PC-3 (cell line): ENCODE measurements around the gene NEMP2. TPM values are rescaled to one million over a fixed set of nuclear protein-coding genes. Genes with fewer than 3 reads are reported as not detected.

Experiments
- ATAC-seq: fragments of 200-7000 bp; cut with Tn5 transposase; 2 replicates; pipeline ENCODE4 v1.9.1; 2020; ENCODE audit warnings: mild to moderate bottlenecking, moderate library complexity
- BruUV-seq: library from RNA; stranded (reverse); fragments of 400-500 nt; replicated peaks from 2 replicates; lab custom pipeline; 2021; lab: Mats Ljungman, UMichigan
- CTCF ChIA-PET: fragments of 300-600 bp; sonication (Branson Sonifier 250); formaldehyde crosslinking; loops from one replicate; lab custom pipeline; 2022; ENCODE audit warnings: antibody characterized with exemption; lab: Charles Lee
- POLR2A ChIA-PET: fragments of 300-600 bp; sonication (Branson Sonifier 250); formaldehyde crosslinking; loops from one replicate; lab custom pipeline; 2022; ENCODE audit warnings: antibody characterized with exemption; ENCODE audit not compliant: unreplicated experiment; lab: Charles Lee
- DNase-seq: peaks from one replicate; pipeline ENCODE4 v3.0.0-alpha.2; 2015
- H2AFZ ChIP-seq: fragments of 300-600 bp; sonication (generic); 2 replicates; pipeline ENCODE4 v1.6.0; 2016; ENCODE audit warnings: antibody characterized with exemption, low read length
- H3F3A ChIP-seq: fragments of 300-600 bp; sonication (generic); one replicate; pipeline ENCODE4 v1.6.0; 2017; ENCODE audit warnings: antibody characterized with exemption, low read length, control low read depth, mild to moderate bottlenecking; ENCODE audit not compliant: unreplicated experiment
- H3K27ac ChIP-seq: fragments of 300-600 bp; sonication (generic); 2 replicates; pipeline ENCODE4 v1.5.1; 2016; ENCODE audit warnings: mild to moderate bottlenecking, low read length
- H3K27me3 ChIP-seq: fragments of 300-600 bp; sonication (generic); 2 replicates; pipeline ENCODE4 v1.6.1; 2016; ENCODE audit warnings: low read length, mixed read lengths
- H3K36me3 ChIP-seq: fragments of 300-600 bp; sonication (generic); 2 replicates; pipeline ENCODE4 v1.6.1; 2016; ENCODE audit warnings: low read depth, mixed run types, low read length, mixed read lengths
- H3K4me1 ChIP-seq: fragments of 300-600 bp; sonication (generic); 2 replicates; pipeline ENCODE4 v1.5.1; 2016; ENCODE audit warnings: low read length; ENCODE audit not compliant: insufficient read depth
- H3K4me2 ChIP-seq: fragments of 300-600 bp; sonication (generic); 2 replicates; pipeline ENCODE4 v1.6.0; 2016; ENCODE audit warnings: low read length
- H3K4me3 ChIP-seq: fragments of 300-600 bp; sonication (generic); 2 replicates; pipeline ENCODE4 v1.5.1; 2016; ENCODE audit warnings: mild to moderate bottlenecking, low read length, mixed read lengths
- H3K79me2 ChIP-seq: fragments of 300-600 bp; sonication (generic); 2 replicates; pipeline ENCODE4 v1.6.1; 2017; ENCODE audit warnings: low read length, mixed read lengths
- H3K9ac ChIP-seq: fragments of 300-600 bp; sonication (generic); 2 replicates; pipeline ENCODE4 v1.6.0; 2016; ENCODE audit warnings: mild to moderate bottlenecking, low read length
- H3K9me2 ChIP-seq: fragments of 300-600 bp; sonication (generic); replicated peaks from 2 replicates; pipeline ENCODE4 v1.6.1; 2016; ENCODE audit warnings: mixed run types, low read length, mixed read lengths
- H3K9me3 ChIP-seq: fragments of 300-600 bp; sonication (generic); 2 replicates; pipeline ENCODE4 v1.6.1; 2016; ENCODE audit warnings: low read length, mixed read lengths
- H4K20me1 ChIP-seq: fragments of 300-600 bp; sonication (generic); 2 replicates; pipeline ENCODE4 v1.6.1; 2016; ENCODE audit warnings: low read length, mixed read lengths
- EZH2 ChIP-seq: fragments of 300-600 bp; sonication (generic); IDR thresholded peaks from one replicate; pipeline ENCODE4 v1.6.1; 2017; ENCODE audit warnings: antibody characterized with exemption, mild to moderate bottlenecking, low read length; ENCODE audit not compliant: unreplicated experiment
- EZH2phosphoT487 ChIP-seq: fragments of 300-600 bp; sonication (generic); IDR thresholded peaks from 2 replicates; pipeline ENCODE4 v1.6.1; 2018; ENCODE audit warnings: mild to moderate bottlenecking, antibody characterized with exemption, low read length, borderline replicate concordance
- intact Hi-C: fragments of 100-400 bp; cut with micrococcal nuclease; formaldehyde crosslinking; loops from 2 replicates; pipeline ENCODE4 v1.9.0; 2023
- total RNA-seq: library from RNA; depleted of rRNA; stranded (reverse); fragments of >200 nt; gene quantifications from 2 replicates; pipeline ENCODE4 v1.2.3, GENCODE V29; 2014
- TF ChIP-seq, protein P1 (sequence below): fragments of 300-600 bp; sonication (generic); conservative IDR thresholded peaks from 2 replicates; pipeline ENCODE4 v1.5.1; 2017; ENCODE audit warnings: antibody characterized with exemption, low read depth, mild to moderate bottlenecking, low read length

Gene NEMP2
- total RNA-seq, 1 experiment from 2014 or later: 3.8 TPM

GRCh38 chr2:190545093-190545492 lies 10.6 kb upstream of the NEMP2 start:
- ATAC-seq: no peak
- DNase-seq: no peak

DNA sequence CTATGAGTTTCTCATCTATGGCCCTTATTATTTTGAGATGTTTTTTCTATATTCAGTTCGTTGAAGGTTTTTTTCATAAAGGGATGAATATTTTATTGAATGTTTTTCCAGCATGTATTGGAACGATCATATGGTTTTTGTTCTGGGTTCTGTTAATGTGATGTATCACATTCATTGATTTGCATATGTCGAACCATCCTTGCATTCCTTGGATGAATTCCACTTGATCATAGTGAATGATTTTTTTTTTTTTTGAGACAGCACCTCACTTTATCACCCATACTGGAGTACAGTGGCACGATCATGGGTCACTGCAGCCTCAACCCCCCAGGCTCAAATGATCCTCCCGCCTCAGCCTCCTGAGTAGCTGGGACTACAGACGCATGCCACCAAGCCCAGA lies 5.5 kb upstream of the NEMP2 start:
- H2AFZ ChIP-seq: no peak overlapping the region
- H3F3A ChIP-seq: no peaks in the 10 kb centered on the region
- H3K27ac ChIP-seq: no peak overlapping the region
- no peaks in the 10 kb centered on the region for H3K9me2 ChIP-seq
- TF ChIP-seq EZH2: no peak
- TF ChIP-seq, protein P1, sequence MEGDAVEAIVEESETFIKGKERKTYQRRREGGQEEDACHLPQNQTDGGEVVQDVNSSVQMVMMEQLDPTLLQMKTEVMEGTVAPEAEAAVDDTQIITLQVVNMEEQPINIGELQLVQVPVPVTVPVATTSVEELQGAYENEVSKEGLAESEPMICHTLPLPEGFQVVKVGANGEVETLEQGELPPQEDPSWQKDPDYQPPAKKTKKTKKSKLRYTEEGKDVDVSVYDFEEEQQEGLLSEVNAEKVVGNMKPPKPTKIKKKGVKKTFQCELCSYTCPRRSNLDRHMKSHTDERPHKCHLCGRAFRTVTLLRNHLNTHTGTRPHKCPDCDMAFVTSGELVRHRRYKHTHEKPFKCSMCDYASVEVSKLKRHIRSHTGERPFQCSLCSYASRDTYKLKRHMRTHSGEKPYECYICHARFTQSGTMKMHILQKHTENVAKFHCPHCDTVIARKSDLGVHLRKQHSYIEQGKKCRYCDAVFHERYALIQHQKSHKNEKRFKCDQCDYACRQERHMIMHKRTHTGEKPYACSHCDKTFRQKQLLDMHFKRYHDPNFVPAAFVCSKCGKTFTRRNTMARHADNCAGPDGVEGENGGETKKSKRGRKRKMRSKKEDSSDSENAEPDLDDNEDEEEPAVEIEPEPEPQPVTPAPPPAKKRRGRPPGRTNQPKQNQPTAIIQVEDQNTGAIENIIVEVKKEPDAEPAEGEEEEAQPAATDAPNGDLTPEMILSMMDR: no peak
- TF ChIP-seq EZH2phosphoT487: no peak
- no peaks in the 10 kb centered on the region for H4K20me1 ChIP-seq
- no peaks in the 10 kb centered on the region for H3K27me3 ChIP-seq
- no peak overlapping the region for H3K4me3 ChIP-seq
- intact Hi-C loops: no loop called here
- peaks cover 9% of the 10 kb centered on the region; the same call in 1 of the 2 replicates for H3K4me1 ChIP-seq
- no peak overlapping the region for H3K9ac ChIP-seq
- peaks cover 22% of the 10 kb centered on the region for H3K9me3 ChIP-seq
- ChIA-PET CTCF (no interaction called here), POLR2A (no interaction called here)
- no TSS peak for BruUV-seq
- H3K36me3 ChIP-seq: peaks cover 5% of the 10 kb centered on the region; the same call in 1 of the 2 replicates
- peaks cover 12% of the 10 kb centered on the region for H3K79me2 ChIP-seq
- no peak for ATAC-seq
- DNase-seq: no peak
- H3K4me2 ChIP-seq: no peak overlapping the region

More at GRCh38 chr2:190545093-190545492, 10.6 kb upstream of the NEMP2 start:
- TF ChIP-seq, protein P1: no peak
- TF ChIP-seq EZH2 (no peak), EZH2phosphoT487 (no peak)
- intact Hi-C loops: no loop called here
- H3K4me1 ChIP-seq: no peaks in the 10 kb centered on the region
- no peaks in the 10 kb centered on the region for H3K79me2 ChIP-seq
- no peaks in the 10 kb centered on the region; the same call in 1 of the 2 replicates for H3K36me3 ChIP-seq
- H3K9ac ChIP-seq: no peak overlapping the region
- no peak overlapping the region for H3K27ac ChIP-seq
- BruUV-seq: no TSS peak
- peaks cover 6% of the 10 kb centered on the region; the same call in 1 of the 2 replicates for H3K9me3 ChIP-seq
- H3K4me3 ChIP-seq: no peak overlapping the region
- no peak overlapping the region for H3K4me2 ChIP-seq
- H3K9me2 ChIP-seq: no peaks in the 10 kb centered on the region
- no peaks in the 10 kb centered on the region for H3F3A ChIP-seq
- ChIA-PET POLR2A (no interaction called here), CTCF (no interaction called here)
- no peaks in the 10 kb centered on the region for H4K20me1 ChIP-seq
- no peaks in the 10 kb centered on the region for H3K27me3 ChIP-seq
- H2AFZ ChIP-seq: no peak overlapping the region

- Histone ChIP-seq H3K36me3 (peaks cover 5% of the 10 kb centered on the region; the same call in 1 of the 2 replicates), H3K9me2 (no peaks in the 10 kb centered on the region), H3K27me3 (no peaks in the 10 kb centered on the region), H4K20me1 (no peaks in the 10 kb centered on the region), H2AFZ (no peak overlapping the region), H3K4me1 (peaks cover 14% of the 10 kb centered on the region), H3F3A (no peaks in the 10 kb centered on the region), H3K79me2 (peaks cover 15% of the 10 kb centered on the region), H3K9ac (no peak overlapping the region), H3K4me2 (no peak overlapping the region), H3K27ac (no peak overlapping the region), H3K4me3 (no peak overlapping the region), H3K9me3 (peaks cover 22% of the 10 kb centered on the region)
- no peak for ATAC-seq
- TF ChIP-seq, protein P1: no peak
- TF ChIP-seq EZH2 (no peak), EZH2phosphoT487 (no peak)
- CTCF ChIA-PET: no interaction called here
- POLR2A ChIA-PET: no interaction called here
- intact Hi-C loops: loop anchor here (10.0 kb wide), 1 partner anchor 227 kb away; no protein-coding TSS in a partner anchor
- BruUV-seq: no TSS peak
- no peak for DNase-seq
These were observed 3.7 kb upstream of the NEMP2 start for GRCh38 chr2:190538201-190538600.
